HCT116 (cell line): Measurements from ENCODE around the gene TNIK. TPM values are rescaled to one million over a fixed set of nuclear protein-coding genes. Genes with fewer than 3 reads are reported as not detected.

Source experiments
- ATAC-seq: fragments of 200-7000 bp; cut with Tn5 transposase; 2 replicates; pipeline ENCODE4 v1.9.1; 2020; ENCODE audit warnings: mild to moderate bottlenecking, moderate library complexity
- BruUV-seq: library from RNA; stranded (reverse); fragments of 400-500 nt; replicated peaks from 2 replicates; lab custom pipeline; 2021; lab: Mats Ljungman, UMichigan
- CTCF ChIA-PET: fragments of 300-600 bp; sonication (Branson Sonifier 250); formaldehyde crosslinking; loops from one replicate; lab custom pipeline; 2021; ENCODE audit warnings: antibody characterized with exemption; lab: Charles Lee
- POLR2A ChIA-PET: fragments of 300-600, 350-600 bp; sonication (Branson Sonifier 250); formaldehyde crosslinking; loops from one replicate; lab custom pipeline; 2021; ENCODE audit warnings: antibody characterized with exemption; lab: Charles Lee
- RAD21 ChIA-PET, 2 experiments: fragments of 300-600 bp; sonication (Branson Sonifier 250); formaldehyde crosslinking; loops; one replicate each; lab custom pipeline; 2023; ENCODE audit warnings: low total read pairs in 2 of 2; ENCODE audit not compliant: uncharacterized antibody in 2 of 2, unreplicated experiment in 2 of 2, low non-redundant PET in 1 of 2; lab: Charles Lee
- DNase-seq: peaks from one replicate; pipeline ENCODE4 v3.0.0-alpha.2; 2010; ENCODE audit warnings: low read depth, low spot score
- H2AFZ ChIP-seq: fragments of 200-600 bp; shearing (Covaris generic), sonication (generic); 2 replicates; pipeline ENCODE4 v1.6.1; 2017; ENCODE audit warnings: low read depth, mixed run types, mixed read lengths, antibody characterized with exemption, low read length; ENCODE audit not compliant: poor library complexity, severe bottlenecking
- H3K27ac ChIP-seq: 2 replicates; pipeline ENCODE4 v1.5.1; 2012; ENCODE audit warnings: low read depth, low read length
- H3K27me3 ChIP-seq: fragments of 200-600 bp; sonication (generic); 2 replicates; pipeline ENCODE4 v1.6.1; 2016; ENCODE audit warnings: mixed run types, low read length, mixed read lengths; ENCODE audit not compliant: insufficient read depth
- H3K36me3 ChIP-seq, 2 experiments: fragments of 200-500 bp in 1 of 2; fragments of 200-600 bp in 1 of 2; sonication (Bioruptor generic) in 1 of 2; sonication (generic) in 1 of 2; 2 replicates each; pipeline versions ENCODE4 v1.5.1 to v1.6.1; 2014 to 2016; ENCODE audit warnings: low read length in 2 of 2, inconsistent platforms in 1 of 2, mixed read lengths in 1 of 2, mixed run types in 1 of 2; ENCODE audit not compliant: insufficient read depth in 2 of 2, control insufficient read depth in 1 of 2
- H3K4me1 ChIP-seq, 2 experiments: fragments of 200-600 bp in 1 of 2; sonication (generic) in 1 of 2; 2 replicates each; pipeline versions ENCODE4 v1.5.1 to v1.6.1; 2012 to 2017; ENCODE audit warnings: low read length in 2 of 2, inconsistent platforms in 1 of 2, mild to moderate bottlenecking in 1 of 2, mixed read lengths in 1 of 2, mixed run types in 1 of 2, moderate library complexity in 1 of 2; ENCODE audit not compliant: insufficient read depth in 2 of 2, control insufficient read depth in 1 of 2
- H3K4me2 ChIP-seq: fragments of 200-600 bp; sonication (generic); 2 replicates; pipeline ENCODE4 v1.6.1; 2017; ENCODE audit warnings: mixed run types, low read length, mixed read lengths
- H3K4me3 ChIP-seq, 2 experiments: fragments of 200-600 bp in 1 of 2; sonication (generic) in 1 of 2; replicated peaks in 1 of 2; 2 replicates each; pipeline ENCODE4 v1.5.1; 2011 to 2016; ENCODE audit warnings: low read length in 2 of 2, control low read depth in 1 of 2, low read depth in 1 of 2, mild to moderate bottlenecking in 1 of 2, mixed read lengths in 1 of 2, mixed run types in 1 of 2
- H3K79me2 ChIP-seq: fragments of 200-600 bp; sonication (generic); 2 replicates; pipeline ENCODE4 v1.6.1; 2017; ENCODE audit warnings: mild to moderate bottlenecking, mixed run types, low read length, moderate library complexity, mixed read lengths; ENCODE audit not compliant: insufficient read depth
- H3K9ac ChIP-seq: fragments of 200-600 bp; sonication (generic); 2 replicates; pipeline ENCODE4 v1.6.1; 2016; ENCODE audit warnings: low read length, mixed read lengths
- H3K9me2 ChIP-seq: fragments of 200-600 bp; sonication (generic), shearing (Covaris generic); 2 replicates; pipeline ENCODE4 v1.6.1; 2017; ENCODE audit warnings: mixed run types, mild to moderate bottlenecking, moderate library complexity; ENCODE audit not compliant: insufficient read depth
- H3K9me3 ChIP-seq, 2 experiments: fragments of 200-500 bp in 1 of 2; fragments of 200-600 bp in 1 of 2; sonication (Bioruptor generic) in 1 of 2; sonication (generic) in 1 of 2; 2 replicates each; pipeline ENCODE4 v1.6.1; 2014 to 2017; ENCODE audit warnings: low read length in 2 of 2, mixed read lengths in 2 of 2, inconsistent platforms in 1 of 2, low read depth in 1 of 2, mild to moderate bottlenecking in 1 of 2, mixed run types in 1 of 2, moderate library complexity in 1 of 2; ENCODE audit not compliant: control insufficient read depth in 1 of 2, insufficient read depth in 1 of 2
- H4K20me1 ChIP-seq: fragments of 200-600 bp; sonication (generic), shearing (Covaris generic); 2 replicates; pipeline ENCODE4 v1.6.1; 2017; ENCODE audit warnings: mixed run types, mild to moderate bottlenecking, moderate library complexity; ENCODE audit not compliant: insufficient read depth
- CBX3 ChIP-seq: IDR thresholded peaks from 2 replicates; pipeline ENCODE4 v1.6.1; 2012; ENCODE audit warnings: low read depth
- CEBPB ChIP-seq: IDR thresholded peaks from 2 replicates; pipeline ENCODE4 v1.6.1; 2012; ENCODE audit warnings: low read depth
- CTCF ChIP-seq, 3 experiments: fragments of 200-600 bp in 1 of 3; sonication (generic) in 1 of 3; IDR thresholded peaks in 2 of 3; conservative IDR thresholded peaks in 1 of 3; 2 replicates each; pipeline ENCODE4 v1.5.1; 2012 to 2017; ENCODE audit warnings: low read depth in 2 of 3, low read length in 2 of 3, antibody characterized with exemption in 1 of 3, borderline replicate concordance in 1 of 3, control low read depth in 1 of 3, mild to moderate bottlenecking in 1 of 3, mixed read lengths in 1 of 3, mixed run types in 1 of 3, moderate library complexity in 1 of 3; ENCODE audit not compliant: insufficient read depth in 1 of 3
- EGR1 ChIP-seq: IDR thresholded peaks from 2 replicates; pipeline ENCODE4 v1.6.1; 2012; ENCODE audit warnings: low read depth
- ELF1 ChIP-seq: IDR thresholded peaks from 2 replicates; pipeline ENCODE4 v1.6.1; 2012; ENCODE audit warnings: low read depth, borderline replicate concordance
- FOSL1 ChIP-seq: IDR thresholded peaks from 2 replicates; pipeline ENCODE4 v1.6.1; 2012; ENCODE audit warnings: low read depth
- POLR2AphosphoS5 ChIP-seq: IDR thresholded peaks from 2 replicates; pipeline ENCODE4 v1.6.1; 2011; ENCODE audit warnings: mild to moderate bottlenecking, low read depth, low read length, moderate library complexity
- RAD21 ChIP-seq: IDR thresholded peaks from 2 replicates; pipeline ENCODE4 v1.6.1; 2012; ENCODE audit warnings: low read depth, mild to moderate bottlenecking
- SIN3A ChIP-seq: IDR thresholded peaks from 2 replicates; pipeline ENCODE4 v1.6.1; 2012; ENCODE audit warnings: low read depth
- SP1 ChIP-seq: IDR thresholded peaks from 2 replicates; pipeline ENCODE4 v1.6.1; 2012; ENCODE audit warnings: low read depth
- SRF ChIP-seq: IDR thresholded peaks from 2 replicates; pipeline ENCODE4 v1.6.1; 2012; ENCODE audit warnings: low read depth
- TCF7L2 ChIP-seq: IDR thresholded peaks from 2 replicates; pipeline ENCODE4 v1.7.0; 2011; ENCODE audit warnings: borderline replicate concordance, inconsistent platforms; ENCODE audit not compliant: insufficient read depth, insufficient read length; ENCODE audit errors: extremely low read depth
- ZNF274 ChIP-seq: fragments of 200-500 bp; sonication (Bioruptor generic); IDR thresholded peaks from 2 replicates; pipeline ENCODE4 v1.6.1; 2014; ENCODE audit warnings: mild to moderate bottlenecking, low read depth, low read length, inconsistent platforms
- intact Hi-C: fragments of 100-400 bp; cut with micrococcal nuclease; formaldehyde crosslinking; loops from 2 replicates; pipeline ENCODE4 v1.10.0; 2022
- total RNA-seq: library from RNA; stranded (reverse); gene quantifications from one replicate; pipeline ENCODE4 v1.2.1, GENCODE V29; 2021; ENCODE audit not compliant: unreplicated experiment

The TNIK gene
- total RNA-seq, 1 experiment from 2014 or later = 24.1 TPM

- no peak for TF ChIP-seq TCF7L2
- TF ChIP-seq SP1 = no peak
- TF ChIP-seq SIN3A = no peak
- no peak for TF ChIP-seq RAD21
- TF ChIP-seq CEBPB = no peak
- no peak for TF ChIP-seq CBX3
- TF ChIP-seq ZNF274 = no peak
- TF ChIP-seq SRF = no peak
These were observed 130.5 kb downstream of the TNIK start (continued) for GRCh38 chr3:171329746-171330145.

GRCh38 chr3:171328419-171329082, 131.7 kb downstream of the TNIK start:
- CTCF ChIA-PET = interaction anchor here (0.8 to 1.8 kb wide), 5 partner anchors 10 to 54 kb away, joined by 3 to 9 read pairs (median 3); no protein-coding TSS in a partner anchor
- H2AFZ ChIP-seq = peak overlapping the region; percentile 0
- H3K27ac ChIP-seq = no peak overlapping the region
- peak overlapping the region; percentile 10; the same call in 1 of the 2 replicates for H3K4me2 ChIP-seq
- no peaks in the 10 kb centered on the region for H3K9me3 ChIP-seq
- RAD21 ChIA-PET = interaction anchor here in 1 of 2 experiments (0.6 kb wide), 1 partner anchor 124 kb away, joined by 4 read pairs; no protein-coding TSS in a partner anchor
- no peaks in the 10 kb centered on the region for H4K20me1 ChIP-seq
- no peaks in the 10 kb centered on the region for H3K79me2 ChIP-seq
- POLR2A ChIA-PET = no interaction called here
- DNase-seq (peak; percentile 47), ATAC-seq (peak; percentile 96)
- H3K9ac ChIP-seq = no peak overlapping the region
- H3K4me1 ChIP-seq = peaks cover 12 to 15% of the 10 kb centered on the region in 2 experiments
- no TSS peak for BruUV-seq
- no peaks in the 10 kb centered on the region for H3K36me3 ChIP-seq
- peak; percentile 59 for TF ChIP-seq EGR1
- peak; percentile 62 for TF ChIP-seq ELF1
- TF ChIP-seq FOSL1 = no peak
- no peak for TF ChIP-seq SRF
- TF ChIP-seq CTCF (IDR thresholded peaks at IDR 0.05 in 2 of 3, conservative IDR thresholded peaks at IDR 0.05 in 1 of 3; ENCODE audit: borderline replicate concordance in 1 of 3, insufficient read depth in 1 of 3, low read depth in 2 of 3, low read length in 2 of 3) = peak; percentile 47 to 56 (median 53); a peak in 5 of 6 replicates
- TF ChIP-seq CEBPB = peak; percentile 79
- peak; percentile 72; the same call in 1 of the 2 replicates for TF ChIP-seq CBX3
- TF ChIP-seq RAD21 = peak; percentile 63
- TF ChIP-seq POLR2AphosphoS5 = no peak
- H3K9me2 ChIP-seq = no peaks in the 10 kb centered on the region
- no peak overlapping the region for H3K4me3 ChIP-seq
- H3K27me3 ChIP-seq = no peaks in the 10 kb centered on the region
- intact Hi-C loops = no loop called here
